Activated CD4-positive, alpha-beta memory T cell treated with anti-CD3 and anti-CD28 coated beads for 36 hours (primary cell): ENCODE measurements around the gene GPHA2. TPM values are rescaled to one million over a fixed set of nuclear protein-coding genes. Genes with fewer than 3 reads are reported as not detected.

ENCODE experiments used
- CTCF ChIA-PET: fragments of 350-600 bp; sonication (Branson Sonifier 250); formaldehyde crosslinking; loops from one replicate; lab custom pipeline; 2021; ENCODE audit warnings: antibody characterized with exemption, inconsistent platforms; lab: Charles Lee
- POLR2A ChIA-PET: fragments of 350-600 bp; sonication (Branson Sonifier 250); formaldehyde crosslinking; loops from one replicate; lab custom pipeline; 2021; ENCODE audit warnings: antibody characterized with exemption; lab: Charles Lee
- DNase-seq: peaks from one replicate; pipeline ENCODE4 v3.0.0-alpha.2; 2020
- H3K27ac Mint-ChIP-seq: one replicate; pipeline ENCODE4 v1.8.0; 2021; ENCODE audit warnings: mixed read lengths
- H3K27me3 Mint-ChIP-seq: one replicate; pipeline ENCODE4 v1.8.0; 2021; ENCODE audit warnings: mixed read lengths
- H3K36me3 Mint-ChIP-seq: one replicate; pipeline ENCODE4 v1.8.0; 2021; ENCODE audit warnings: mixed read lengths
- H3K4me1 Mint-ChIP-seq: one replicate; pipeline ENCODE4 v1.8.0; 2021; ENCODE audit warnings: low read depth, mixed read lengths
- H3K4me3 Mint-ChIP-seq: one replicate; pipeline ENCODE4 v1.8.0; 2021; ENCODE audit warnings: mild to moderate bottlenecking, mixed read lengths
- H3K9me3 Mint-ChIP-seq: one replicate; pipeline ENCODE4 v1.8.0; 2021; ENCODE audit warnings: mixed read lengths
- intact Hi-C: fragments of 100-400 bp; cut with micrococcal nuclease; formaldehyde crosslinking; loops from one replicate; pipeline ENCODE4 v1.15.1; 2023
- total RNA-seq, 2 experiments: library from RNA; stranded (reverse); gene quantifications; one replicate each; pipeline ENCODE4 v1.2.3, GENCODE V29; 2021

The GPHA2 gene
- total RNA-seq, 2 experiments from 2014 or later, result 0.46 TPM; not detected in 1

DNA sequence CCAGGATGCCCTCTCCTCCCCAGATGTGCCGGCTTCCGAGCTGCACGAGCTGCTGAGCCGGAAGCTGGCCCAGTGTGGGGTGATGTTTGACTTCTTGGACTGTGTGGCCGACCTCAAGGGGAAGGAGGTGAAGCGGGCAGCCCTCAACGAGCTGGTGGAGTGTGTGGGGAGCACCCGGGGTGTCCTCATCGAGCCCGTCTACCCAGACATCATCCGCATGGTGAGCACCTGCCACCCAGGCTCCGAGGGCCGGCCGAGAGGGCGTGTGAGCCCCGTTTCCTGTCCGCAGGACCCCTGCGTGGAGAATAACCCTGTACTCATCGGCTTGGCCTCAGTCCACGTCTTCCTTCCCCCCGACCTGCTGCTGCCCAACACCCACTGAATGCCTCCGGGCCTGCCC is 9.0 kb downstream of the GPHA2 start:
- Mint-ChIP-seq H3K9me3 (no peaks in the 10 kb centered on the region), H3K36me3 (peaks cover 7% of the 10 kb centered on the region), H3K27ac (no peak overlapping the region), H3K4me1 (peaks cover 15% of the 10 kb centered on the region), H3K27me3 (no peaks in the 10 kb centered on the region), H3K4me3 (no peak overlapping the region)
- ChIA-PET POLR2A (no interaction called here), CTCF (interaction anchor here (0.6 to 1.0 kb wide), 3 partner anchors 35 to 112 kb away, joined by 3 read pairs; no protein-coding TSS in a partner anchor)
- intact Hi-C loops, result no loop called here
- no peak for DNase-seq

GRCh38 chr11:64925536-64926436 is 9.9 kb downstream of the GPHA2 start:
- no peaks in the 10 kb centered on the region for H3K9me3 Mint-ChIP-seq
- DNase-seq, result no peak
- H3K4me1 Mint-ChIP-seq, result peaks cover 15% of the 10 kb centered on the region
- no peaks in the 10 kb centered on the region for H3K27me3 Mint-ChIP-seq
- ChIA-PET POLR2A (interaction anchor here (1.7 to 2.1 kb wide), 3 partner anchors 47 to 88 kb away, joined by 5 to 7 read pairs (median 6); partner anchors contain the start of genes ARL2 and EHD1), CTCF (interaction anchor here (2.0 kb wide), 1 partner anchor 88 kb away, joined by 11 read pairs; the partner anchor contains the start of gene ARL2)
- H3K4me3 Mint-ChIP-seq, result peak overlapping the region; percentile 85
- no peak overlapping the region for H3K27ac Mint-ChIP-seq
- peaks cover 5% of the 10 kb centered on the region for H3K36me3 Mint-ChIP-seq
- intact Hi-C loops, result loop anchor here (1.0 kb wide), 1 partner anchor 8 kb away; the partner anchor contains the start of gene ATG2A

DNA sequence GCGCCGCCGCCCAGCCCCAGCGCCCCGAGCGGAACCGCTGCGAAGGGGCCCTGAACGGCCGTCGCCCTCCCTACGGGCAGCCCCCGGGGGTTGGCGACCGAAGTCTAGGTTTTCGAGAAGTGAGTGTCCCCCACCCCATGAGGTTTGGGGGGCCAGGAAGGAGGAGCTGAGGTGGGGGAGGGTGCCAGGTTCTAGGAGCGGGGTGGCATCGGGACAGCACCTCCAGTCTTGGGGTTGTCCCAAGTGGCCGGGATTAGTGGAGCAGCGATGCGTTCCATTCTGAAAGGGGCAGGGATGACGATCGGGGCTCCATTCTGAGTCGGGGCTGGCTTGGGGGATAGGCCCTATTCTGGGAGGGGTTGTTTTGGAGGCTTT is 10.8 kb downstream of the GPHA2 start:
- Mint-ChIP-seq H3K27me3 (no peaks in the 10 kb centered on the region), H3K4me3 (peak overlapping the region; percentile 85), H3K4me1 (peaks cover 15% of the 10 kb centered on the region), H3K36me3 (peaks cover 2% of the 10 kb centered on the region), H3K9me3 (no peaks in the 10 kb centered on the region), H3K27ac (peak overlapping the region; percentile 8)
- intact Hi-C loops, result loop anchor here (1.0 kb wide), 3 partner anchors 8 to 102 kb away; partner anchors contain the start of genes ARL2, ATG2A and SNX15
- POLR2A ChIA-PET, result interaction anchor here (1.3 to 2.1 kb wide), 5 partner anchors 46 to 197 kb away, joined by 4 to 7 read pairs (median 6); partner anchors contain the start of genes ARL2, EHD1, FAU and MRPL49
- DNase-seq, result peak; percentile 42
- CTCF ChIA-PET, result interaction anchor here (1.1 to 2.0 kb wide), 2 partner anchors 88 to 89 kb away, joined by 3 to 11 read pairs; partner anchors contain the start of gene ARL2

DNA sequence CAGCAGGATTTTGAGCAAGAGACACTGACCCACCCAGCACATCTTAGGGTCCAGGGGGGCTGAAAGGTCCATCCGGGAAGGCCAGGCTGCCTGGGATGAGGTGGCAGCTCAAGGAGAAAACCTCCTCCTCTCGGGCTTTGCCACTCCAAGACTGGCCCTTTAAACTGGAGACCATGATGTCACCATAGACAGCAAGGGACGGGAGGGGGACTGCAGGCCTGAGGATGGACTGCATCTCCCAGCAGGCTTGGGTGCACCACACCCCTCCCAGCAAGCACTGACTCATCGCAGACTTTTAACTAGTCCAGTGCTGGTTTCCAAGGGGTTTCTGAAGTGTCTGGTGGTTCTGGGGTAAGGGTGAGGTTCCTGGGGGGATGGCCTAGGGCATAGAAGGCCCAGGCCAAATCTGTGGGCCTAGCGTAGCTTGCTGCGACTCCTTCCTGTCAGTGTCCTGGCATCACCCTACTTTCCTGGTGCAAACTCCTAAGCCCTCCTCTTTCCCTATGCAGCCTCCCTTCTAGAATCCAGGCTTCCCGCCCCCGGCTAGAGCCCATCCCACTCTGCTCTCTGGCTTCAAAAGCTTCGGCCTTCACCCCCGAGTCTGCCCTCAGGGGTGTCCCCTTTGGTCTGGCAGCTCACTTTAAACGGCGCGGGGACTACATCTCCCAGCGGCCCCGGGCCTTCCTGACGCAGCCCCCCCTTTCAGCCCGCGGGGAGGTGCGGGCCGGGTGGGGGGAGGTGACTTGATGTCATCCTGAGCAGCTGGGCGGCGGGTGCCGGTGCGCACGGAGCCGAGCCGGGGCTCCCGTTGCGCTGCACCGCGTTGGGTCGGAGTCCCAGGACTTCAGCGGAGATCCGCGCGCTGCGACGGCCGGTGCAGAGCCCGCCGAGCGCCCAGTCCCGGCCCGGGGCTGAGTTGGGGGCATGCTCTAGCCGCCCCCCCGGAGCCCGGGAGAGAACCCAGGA is 11.5 kb downstream of the GPHA2 start, which contains the start of gene PPP2R5B:
TSS of gene PPP2R5B (plus strand) at position 746 of the 966 bp plus-strand sequence. CDS start 1,046 bp downstream, outside the sequence.
- H3K4me3 Mint-ChIP-seq, result peak within 1 kb of the TSS; percentile 85
- H3K4me1 Mint-ChIP-seq, result peaks cover 15% of the 10 kb centered on the region
- intact Hi-C loops, result loop anchor here (1.0 kb wide), 2 partner anchors 90 to 103 kb away; partner anchors contain the start of genes ARL2 and SNX15
- POLR2A ChIA-PET, result interaction anchor here (0.7 to 2.1 kb wide), 7 partner anchors 46 to 1421 kb away, joined by 3 to 7 read pairs (median 5); partner anchors contain the start of genes ARL2, BRMS1, EHD1 and FAU
- no peaks in the 10 kb centered on the region for H3K9me3 Mint-ChIP-seq
- peak; percentile 93 for DNase-seq
- H3K27ac Mint-ChIP-seq, result peak within 1 kb of the TSS; percentile 90
- CTCF ChIA-PET, result interaction anchor here (0.6 to 2.0 kb wide), 5 partner anchors 44 to 90 kb away, joined by 3 to 11 read pairs (median 3); partner anchors contain the start of genes ARL2 and CDC42BPG
- H3K36me3 Mint-ChIP-seq, result peaks cover 2% of the 10 kb centered on the region
- H3K27me3 Mint-ChIP-seq, result no peaks in the 10 kb centered on the region

GRCh38 chr11:64923151-64923661 is 12.5 kb downstream of the GPHA2 start:
- POLR2A ChIA-PET, result interaction anchor here (1.5 to 2.0 kb wide), 2 partner anchors 91 to 199 kb away, joined by 4 to 7 read pairs; partner anchors contain the start of genes ARL2, FAU and MRPL49
- intact Hi-C loops, result no loop called here
- H3K27ac Mint-ChIP-seq, result no peak overlapping the region

GRCh38 chr11:64921384-64921783 is 14.3 kb downstream of the GPHA2 start:
- Mint-ChIP-seq H3K9me3 (no peaks in the 10 kb centered on the region), H3K27ac (no peak overlapping the region), H3K36me3 (no peaks in the 10 kb centered on the region), H3K4me3 (no peak overlapping the region), H3K4me1 (peaks cover 27% of the 10 kb centered on the region), H3K27me3 (no peaks in the 10 kb centered on the region)
- CTCF ChIA-PET, result no interaction called here
- POLR2A ChIA-PET, result no interaction called here
- DNase-seq, result no peak
- intact Hi-C loops, result no loop called here

More at GRCh38 chr11:64923151-64923661, 12.5 kb downstream of the GPHA2 start:
- no peaks in the 10 kb centered on the region for H3K9me3 Mint-ChIP-seq
- CTCF ChIA-PET, result interaction anchor here (0.9 to 2.0 kb wide), 3 partner anchors 79 to 188 kb away, joined by 3 to 11 read pairs (median 4); partner anchors contain the start of genes ARL2 and CDC42BPG
- DNase-seq, result no peak
- H3K4me3 Mint-ChIP-seq, result no peak overlapping the region
- peaks cover 16% of the 10 kb centered on the region for H3K4me1 Mint-ChIP-seq
- no peaks in the 10 kb centered on the region for H3K27me3 Mint-ChIP-seq
- peaks cover 2% of the 10 kb centered on the region for H3K36me3 Mint-ChIP-seq

GRCh38 chr11:64920124-64920523 is 15.6 kb downstream of the GPHA2 start:
- ChIA-PET CTCF (no interaction called here), POLR2A (no interaction called here)
- H3K9me3 Mint-ChIP-seq, result no peaks in the 10 kb centered on the region
- no peak overlapping the region for H3K27ac Mint-ChIP-seq
- peaks cover 34% of the 10 kb centered on the region for H3K4me1 Mint-ChIP-seq
- no peak for DNase-seq
- H3K27me3 Mint-ChIP-seq, result no peaks in the 10 kb centered on the region
- no peaks in the 10 kb centered on the region for H3K36me3 Mint-ChIP-seq
- H3K4me3 Mint-ChIP-seq, result no peak overlapping the region
- intact Hi-C loops, result no loop called here

- H3K36me3 Mint-ChIP-seq, result no peaks in the 10 kb centered on the region
- H3K4me3 Mint-ChIP-seq, result no peak overlapping the region
- DNase-seq, result no peak
- no peaks in the 10 kb centered on the region for H3K27me3 Mint-ChIP-seq
- ChIA-PET CTCF (interaction anchor here (0.7 kb wide), 1 partner anchor 25 kb away, joined by 3 read pairs; no protein-coding TSS in a partner anchor), POLR2A (no interaction called here)
- H3K4me1 Mint-ChIP-seq, result peaks cover 32% of the 10 kb centered on the region
- no peak overlapping the region for H3K27ac Mint-ChIP-seq
- H3K9me3 Mint-ChIP-seq, result no peaks in the 10 kb centered on the region
- intact Hi-C loops, result loop anchor here (5.0 kb wide), 1 partner anchor 53 kb away; the partner anchor contains the start of gene MAJIN
Observed at GRCh38 chr11:64919627-64920026, 16.1 kb downstream of the GPHA2 start.

DNA sequence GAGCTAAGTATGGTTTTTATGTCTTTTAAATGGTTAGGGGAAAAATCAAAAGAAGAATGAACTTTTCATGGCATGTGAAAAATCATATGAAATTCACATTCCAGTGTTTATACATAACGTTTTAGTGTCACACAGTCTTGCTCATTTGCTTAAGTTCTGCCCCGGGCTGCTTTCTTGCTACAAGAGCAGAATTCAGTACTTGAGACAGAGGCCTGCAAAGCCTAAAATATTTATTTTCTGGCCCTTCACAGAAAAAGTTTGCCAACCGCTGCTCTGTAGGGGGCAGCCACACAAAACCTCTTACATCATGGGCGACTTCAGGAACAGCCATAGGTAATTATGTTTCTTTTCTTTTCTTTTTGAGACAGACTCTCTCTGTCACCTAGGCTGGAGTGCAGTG is 17.7 kb downstream of the GPHA2 start:
- ChIA-PET CTCF (interaction anchor here (1.6 kb wide), 2 partner anchors 30 to 96 kb away, joined by 5 to 6 read pairs; partner anchors contain the start of gene ARL2), POLR2A (no interaction called here)
- no peaks in the 10 kb centered on the region for H3K9me3 Mint-ChIP-seq
- DNase-seq, result peak; percentile 21
- H3K36me3 Mint-ChIP-seq, result peaks cover 1% of the 10 kb centered on the region
- H3K4me1 Mint-ChIP-seq, result peaks cover 26% of the 10 kb centered on the region
- no peaks in the 10 kb centered on the region for H3K27me3 Mint-ChIP-seq
- H3K4me3 Mint-ChIP-seq, result peak overlapping the region; percentile 94
- intact Hi-C loops, result loop anchor here (5.0 kb wide), 1 partner anchor 54 kb away; the partner anchor contains the start of gene MAJIN
- H3K27ac Mint-ChIP-seq, result peak overlapping the region; percentile 72

- Mint-ChIP-seq H3K27me3 (no peaks in the 10 kb centered on the region), H3K36me3 (peaks cover 1% of the 10 kb centered on the region), H3K9me3 (no peaks in the 10 kb centered on the region), H3K27ac (peak overlapping the region; percentile 72), H3K4me1 (peaks cover 26% of the 10 kb centered on the region), H3K4me3 (peak overlapping the region; percentile 94)
- intact Hi-C loops, result loop anchor here (1.0 to 5.0 kb wide), 6 partner anchors 8 to 110 kb away; partner anchors contain the start of genes ARL2, EHD1, MAJIN and SNX15
- no peak for DNase-seq
- CTCF ChIA-PET, result interaction anchor here (1.6 to 2.5 kb wide), 3 partner anchors 30 to 96 kb away, joined by 5 to 6 read pairs (median 6); partner anchors contain the start of gene ARL2
- POLR2A ChIA-PET, result no interaction called here
Observed at GRCh38 chr11:64917663-64917995, 18.1 kb downstream of the GPHA2 start.
